ENCODE results near the gene MYH15. TPM values are rescaled to one million over a fixed set of nuclear protein-coding genes. Genes with fewer than 3 reads are reported as not detected.

The MYH15 gene
- polyA plus RNA-seq, 1 experiment, result 0.68 TPM

- DNase-seq (ENCODE audit: low read depth, low spot score), result no peak
- Histone ChIP-seq H3K27ac (ENCODE audit: low read depth, low read length) (no peak overlapping the region), H3K27me3 (ENCODE audit: control insufficient read depth, insufficient read depth, low read length) (no peaks in the 10 kb centered on the region), H3K9me3 (ENCODE audit: control insufficient read depth, insufficient read depth, low read length) (no peaks in the 10 kb centered on the region), H3K4me3 (ENCODE audit: low read depth, low read length) (no peak overlapping the region)
- POLR2A ChIA-PET, result no interaction called here
- CTCF ChIA-PET, result interaction anchor here (1.0 kb wide), 1 partner anchor 36 kb away, joined by 3 read pairs; no protein-coding TSS in a partner anchor
- TF ChIP-seq CTCF (IDR thresholded peaks at IDR 0.05; ENCODE audit: low read depth, low read length), result no peak
Measured at GRCh38 chr3:108525256-108525655, 14.9 kb upstream of the MYH15 start.

GRCh38 chr3:108524537-108524936 is 14.1 kb upstream of the MYH15 start:
- no peak for TF ChIP-seq CTCF (IDR thresholded peaks at IDR 0.05; ENCODE audit: low read depth, low read length)
- H3K27me3 ChIP-seq (ENCODE audit: control insufficient read depth, insufficient read depth, low read length), result no peaks in the 10 kb centered on the region
- POLR2A ChIA-PET, result no interaction called here
- CTCF ChIA-PET, result no interaction called here
- H3K4me3 ChIP-seq (ENCODE audit: low read depth, low read length), result no peak overlapping the region
- no peaks in the 10 kb centered on the region for H3K9me3 ChIP-seq (ENCODE audit: control insufficient read depth, insufficient read depth, low read length)
- DNase-seq (ENCODE audit: low read depth, low spot score), result no peak
- no peak overlapping the region for H3K27ac ChIP-seq (ENCODE audit: low read depth, low read length)

GRCh38 chr3:108518895-108519294 is 8.5 kb upstream of the MYH15 start:
- CTCF ChIA-PET, result no interaction called here
- Histone ChIP-seq H3K9me3 (ENCODE audit: control insufficient read depth, insufficient read depth, low read length) (no peaks in the 10 kb centered on the region), H3K27ac (ENCODE audit: low read depth, low read length) (no peak overlapping the region), H3K4me3 (ENCODE audit: low read depth, low read length) (no peak overlapping the region), H3K27me3 (ENCODE audit: control insufficient read depth, insufficient read depth, low read length) (no peaks in the 10 kb centered on the region)
- no peak for TF ChIP-seq CTCF (IDR thresholded peaks at IDR 0.05; ENCODE audit: low read depth, low read length)
- DNase-seq (ENCODE audit: low read depth, low spot score), result no peak
- POLR2A ChIA-PET, result no interaction called here

- no peak for DNase-seq (ENCODE audit: low read depth, low spot score)
- CTCF ChIA-PET, result interaction anchor here (1.4 kb wide), 1 partner anchor 35 kb away, joined by 3 read pairs; no protein-coding TSS in a partner anchor
- no peaks in the 10 kb centered on the region for H3K27me3 ChIP-seq (ENCODE audit: control insufficient read depth, insufficient read depth, low read length)
- POLR2A ChIA-PET, result no interaction called here
- H3K9me3 ChIP-seq (ENCODE audit: control insufficient read depth, insufficient read depth, low read length), result no peaks in the 10 kb centered on the region
- no peak overlapping the region for H3K4me3 ChIP-seq (ENCODE audit: low read depth, low read length)
- no peak overlapping the region for H3K27ac ChIP-seq (ENCODE audit: low read depth, low read length)
- TF ChIP-seq CTCF (IDR thresholded peaks at IDR 0.05; ENCODE audit: low read depth, low read length), result no peak
Measured at GRCh38 chr3:108516881-108517280, 6.5 kb upstream of the MYH15 start.

GRCh38 chr3:108513961-108514360 is 3.6 kb upstream of the MYH15 start:
- POLR2A ChIA-PET, result no interaction called here
- CTCF ChIA-PET, result interaction anchor here (1.0 kb wide), 1 partner anchor 33 kb away, joined by 3 read pairs; no protein-coding TSS in a partner anchor
- no peak for TF ChIP-seq CTCF (IDR thresholded peaks at IDR 0.05; ENCODE audit: low read depth, low read length)
- Histone ChIP-seq H3K9me3 (ENCODE audit: control insufficient read depth, insufficient read depth, low read length) (no peaks in the 10 kb centered on the region), H3K27ac (ENCODE audit: low read depth, low read length) (no peak overlapping the region), H3K4me3 (ENCODE audit: low read depth, low read length) (no peak overlapping the region), H3K27me3 (ENCODE audit: control insufficient read depth, insufficient read depth, low read length) (no peaks in the 10 kb centered on the region)
- no peak for DNase-seq (ENCODE audit: low read depth, low spot score)
